HepG2 (cell line): ENCODE results near the gene B3GNT9. TPM values are rescaled to one million over a fixed set of nuclear protein-coding genes. Genes with fewer than 3 reads are reported as not detected.

Experiments used
- FOXM1 ChIP-seq: sonication (generic); formaldehyde crosslinking; IDR thresholded peaks from 2 replicates; pipeline ENCODE4 v1.5.0; 2020; ENCODE audit warnings: missing genetic modification reagents
- GABPA ChIP-seq, 2 experiments: IDR thresholded peaks; 2 replicates each; pipeline ENCODE4 v1.6.1; 2011 to 2016; ENCODE audit warnings: low read depth in 2 of 2, low read length in 1 of 2, missing biosample characterization in 1 of 2, missing genetic modification characterization in 1 of 2
- HDAC6 ChIP-seq: fragments of 200-600 bp; sonication (generic); IDR thresholded peaks from 2 replicates; pipeline ENCODE4 v1.7.0; 2017; ENCODE audit warnings: mild to moderate bottlenecking, antibody characterized with exemption, low read length, low read depth
- HOXA5 ChIP-seq: sonication (generic); formaldehyde crosslinking; IDR thresholded peaks from 2 replicates; pipeline ENCODE4 v1.4.0; 2020; ENCODE audit warnings: missing genetic modification reagents
- HOXD1 ChIP-seq: sonication (generic); formaldehyde crosslinking; IDR thresholded peaks from 2 replicates; pipeline ENCODE4 v1.5.0; 2020; ENCODE audit warnings: missing genetic modification reagents
- KLF11 ChIP-seq: IDR thresholded peaks from 2 replicates; pipeline ENCODE4 v1.6.1; 2016; ENCODE audit warnings: missing compliant biosample characterization
- MAF1 ChIP-seq: sonication (generic); formaldehyde crosslinking; IDR thresholded peaks from 2 replicates; pipeline ENCODE4 v1.5.0; 2020; ENCODE audit warnings: missing genetic modification reagents, borderline replicate concordance
- MAZ ChIP-seq, 2 experiments: sonication (generic) in 1 of 2; formaldehyde crosslinking in 1 of 2; IDR thresholded peaks; 2 replicates each; pipeline versions ENCODE4 v1.5.0 to v1.6.1; 2012 to 2020; ENCODE audit warnings: low read depth in 2 of 2, mild to moderate bottlenecking in 2 of 2, borderline replicate concordance in 1 of 2, improper control_type of control experiment in 1 of 2, low read length in 1 of 2, missing genetic modification reagents in 1 of 2, moderate library complexity in 1 of 2
- MED13 ChIP-seq: sonication (generic); formaldehyde crosslinking; IDR thresholded peaks from 2 replicates; pipeline ENCODE4 v1.5.0; 2020; ENCODE audit warnings: missing genetic modification reagents
- NCOR1 ChIP-seq: fragments of 200-600 bp; sonication (generic); IDR thresholded peaks from 2 replicates; pipeline ENCODE4 v1.7.0; 2017; ENCODE audit warnings: antibody characterized with exemption, low read length, borderline replicate concordance
- NFYC ChIP-seq: IDR thresholded peaks from 2 replicates; pipeline ENCODE4 v1.6.1; 2016; ENCODE audit warnings: missing genetic modification reagents, missing compliant biosample characterization
- NPAS2 ChIP-seq: sonication (generic); formaldehyde crosslinking; IDR thresholded peaks from 2 replicates; pipeline ENCODE4 v1.8.0; 2022; ENCODE audit warnings: mild to moderate bottlenecking, missing genetic modification reagents, borderline replicate concordance
- NR2F6 ChIP-seq, 2 experiments: IDR thresholded peaks; 2 replicates each; pipeline ENCODE4 v1.6.1; 2016; ENCODE audit warnings: antibody characterized with exemption in 1 of 2, mild to moderate bottlenecking in 1 of 2
- POGZ ChIP-seq: sonication (generic); formaldehyde crosslinking; IDR thresholded peaks from 2 replicates; pipeline ENCODE4 v1.4.0; 2020; ENCODE audit warnings: mild to moderate bottlenecking, missing genetic modification reagents
- STAG1 ChIP-seq: sonication (generic); formaldehyde crosslinking; IDR thresholded peaks from 2 replicates; pipeline ENCODE4 v1.4.0; 2020; ENCODE audit warnings: missing genetic modification reagents
- ZBTB3 ChIP-seq: sonication (generic); formaldehyde crosslinking; IDR thresholded peaks from 2 replicates; pipeline ENCODE4 v1.4.0; 2020; ENCODE audit warnings: low read depth, mild to moderate bottlenecking, moderate library complexity, missing genetic modification reagents, borderline replicate concordance
- ZKSCAN8 ChIP-seq: IDR thresholded peaks from 2 replicates; pipeline ENCODE4 v1.6.1; 2016; ENCODE audit warnings: borderline replicate concordance, missing genetic modification reagents, missing compliant biosample characterization
- ZNF343 ChIP-seq: sonication (generic); formaldehyde crosslinking; IDR thresholded peaks from 2 replicates; pipeline ENCODE4 v1.4.0; 2020; ENCODE audit warnings: mild to moderate bottlenecking, missing genetic modification reagents
- ZNF562 ChIP-seq: sonication (generic); formaldehyde crosslinking; IDR thresholded peaks from 2 replicates; pipeline ENCODE4 v1.8.0; 2022; ENCODE audit warnings: missing genetic modification reagents, borderline replicate concordance
- ZNF614 ChIP-seq: IDR thresholded peaks from 2 replicates; pipeline ENCODE4 v1.6.1; 2018; ENCODE audit warnings: missing biosample characterization, missing genetic modification reagents, inconsistent platforms, borderline replicate concordance
- polyA plus RNA-seq, 8 experiments: library from polyadenylated mRNA; depleted of rRNA in 3 of 8; stranded (reverse) in 7 of 8; unstranded in 1 of 8; fragments of >200 nt; fragmentation: Illumina TruSeq in 4 of 8; extraction: Trizol in 4 of 8; gene quantifications; 2 replicates each; pipeline versions ENCODE4 v1.2.1 to v1.2.3, GENCODE V29; 2011 to 2016; ENCODE audit warnings: low read depth in 4 of 8, missing spikeins in 1 of 8, mixed read lengths in 1 of 8; ENCODE audit not compliant: insufficient read depth in 1 of 8
- total RNA-seq, 5 experiments: library from RNA; depleted of rRNA; stranded (reverse); fragments of >200 nt; fragmentation: Illumina TruSeq; extraction: Trizol; gene quantifications; 2 replicates each; pipeline ENCODE4 v1.2.3, GENCODE V29; 2016; ENCODE audit warnings: low read depth in 1 of 5
- TF ChIP-seq, protein P1 (sequence below): fragments of 450-650 bp; IDR thresholded peaks from 2 replicates; pipeline ENCODE4 v1.6.1; 2017; ENCODE audit warnings: mild to moderate bottlenecking
- TF ChIP-seq, protein P2 (sequence below): conservative IDR thresholded peaks from 2 replicates; pipeline ENCODE4 v1.6.1; 2018; ENCODE audit warnings: missing genetic modification reagents
- TF ChIP-seq, protein P3 (sequence below): sonication (generic); formaldehyde crosslinking; conservative IDR thresholded peaks from 2 replicates; pipeline ENCODE4 v1.4.0; 2020; ENCODE audit warnings: mild to moderate bottlenecking, missing genetic modification reagents, moderate library complexity
- TF ChIP-seq, protein P4 (sequence below): sonication (generic); formaldehyde crosslinking; IDR thresholded peaks from 2 replicates; pipeline ENCODE4 v1.4.0; 2020; ENCODE audit warnings: missing genetic modification reagents

B3GNT9 gene
- total and polyA plus RNA-seq, 2 of the 13 experiments (the other 11 are each of a cell fraction or from before 2014, with no cell fraction given): 1.5 to 3.1 TPM

DNA sequence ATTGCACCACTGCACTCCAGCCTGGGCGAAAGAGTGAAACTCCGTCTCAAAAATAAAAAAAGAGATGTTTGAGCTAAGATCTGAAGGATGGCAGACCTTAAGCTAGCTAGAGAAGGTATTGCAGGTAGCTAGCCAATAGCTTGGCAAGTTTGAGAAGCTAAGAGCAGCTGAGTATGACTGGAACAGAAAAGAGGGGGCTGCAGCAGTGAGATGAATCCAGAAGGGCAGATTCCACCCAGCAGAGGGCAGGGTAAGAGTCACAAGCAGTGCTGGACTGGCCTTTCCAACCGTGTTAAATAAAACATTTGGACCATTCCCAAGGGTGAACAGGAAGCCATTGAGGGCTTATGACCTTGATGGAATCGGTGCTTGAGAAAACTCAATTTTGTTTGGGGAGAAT lies 46.7 kb downstream of the B3GNT9 start (continued):
- TF ChIP-seq HDAC6 (no peak), ZKSCAN8 (CRISPR knock-in tag) (no peak), MAF1 (CRISPR knock-in tag) (no peak), NFYC (CRISPR knock-in tag) (no peak), HOXA5 (no peak), MAZ (IDR thresholded peaks at IDR 0.05; ENCODE audit: borderline replicate concordance, low read depth, low read length) (no peak), MAZ (CRISPR knock-in tag; IDR thresholded peaks at IDR 0.05; ENCODE audit: low read depth) (no peak), KLF11 (CRISPR knock-in tag) (no peak), NR2F6 (IDR thresholded peaks at IDR 0.05) (no peak), NR2F6 (CRISPR knock-in tag; IDR thresholded peaks at IDR 0.05) (peak; percentile 24; the same call in 1 of the 2 replicates), NPAS2 (no peak), ZNF562 (no peak), ZNF614 (no peak), STAG1 (peak; percentile 74), FOXM1 (CRISPR knock-in tag) (no peak), HOXD1 (CRISPR knock-in tag) (no peak), GABPA (IDR thresholded peaks at IDR 0.05; ENCODE audit: low read depth, low read length) (no peak), GABPA (CRISPR knock-in tag; IDR thresholded peaks at IDR 0.05; ENCODE audit: low read depth) (no peak), MED13 (no peak), ZNF343 (CRISPR knock-in tag) (no peak), NCOR1 (no peak), ZBTB3 (no peak), POGZ (CRISPR knock-in tag) (peak; percentile 42; the same call in 1 of the 2 replicates)
- TF ChIP-seq, protein P1, sequence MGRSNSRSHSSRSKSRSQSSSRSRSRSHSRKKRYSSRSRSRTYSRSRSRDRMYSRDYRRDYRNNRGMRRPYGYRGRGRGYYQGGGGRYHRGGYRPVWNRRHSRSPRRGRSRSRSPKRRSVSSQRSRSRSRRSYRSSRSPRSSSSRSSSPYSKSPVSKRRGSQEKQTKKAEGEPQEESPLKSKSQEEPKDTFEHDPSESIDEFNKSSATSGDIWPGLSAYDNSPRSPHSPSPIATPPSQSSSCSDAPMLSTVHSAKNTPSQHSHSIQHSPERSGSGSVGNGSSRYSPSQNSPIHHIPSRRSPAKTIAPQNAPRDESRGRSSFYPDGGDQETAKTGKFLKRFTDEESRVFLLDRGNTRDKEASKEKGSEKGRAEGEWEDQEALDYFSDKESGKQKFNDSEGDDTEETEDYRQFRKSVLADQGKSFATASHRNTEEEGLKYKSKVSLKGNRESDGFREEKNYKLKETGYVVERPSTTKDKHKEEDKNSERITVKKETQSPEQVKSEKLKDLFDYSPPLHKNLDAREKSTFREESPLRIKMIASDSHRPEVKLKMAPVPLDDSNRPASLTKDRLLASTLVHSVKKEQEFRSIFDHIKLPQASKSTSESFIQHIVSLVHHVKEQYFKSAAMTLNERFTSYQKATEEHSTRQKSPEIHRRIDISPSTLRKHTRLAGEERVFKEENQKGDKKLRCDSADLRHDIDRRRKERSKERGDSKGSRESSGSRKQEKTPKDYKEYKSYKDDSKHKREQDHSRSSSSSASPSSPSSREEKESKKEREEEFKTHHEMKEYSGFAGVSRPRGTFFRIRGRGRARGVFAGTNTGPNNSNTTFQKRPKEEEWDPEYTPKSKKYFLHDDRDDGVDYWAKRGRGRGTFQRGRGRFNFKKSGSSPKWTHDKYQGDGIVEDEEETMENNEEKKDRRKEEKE: no peak
- TF ChIP-seq, protein P2, sequence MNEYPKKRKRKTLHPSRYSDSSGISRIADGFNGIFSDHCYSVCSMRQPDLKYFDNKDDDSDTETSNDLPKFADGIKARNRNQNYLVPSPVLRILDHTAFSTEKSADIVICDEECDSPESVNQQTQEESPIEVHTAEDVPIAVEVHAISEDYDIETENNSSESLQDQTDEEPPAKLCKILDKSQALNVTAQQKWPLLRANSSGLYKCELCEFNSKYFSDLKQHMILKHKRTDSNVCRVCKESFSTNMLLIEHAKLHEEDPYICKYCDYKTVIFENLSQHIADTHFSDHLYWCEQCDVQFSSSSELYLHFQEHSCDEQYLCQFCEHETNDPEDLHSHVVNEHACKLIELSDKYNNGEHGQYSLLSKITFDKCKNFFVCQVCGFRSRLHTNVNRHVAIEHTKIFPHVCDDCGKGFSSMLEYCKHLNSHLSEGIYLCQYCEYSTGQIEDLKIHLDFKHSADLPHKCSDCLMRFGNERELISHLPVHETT (CRISPR knock-in tag): no peak
- TF ChIP-seq, protein P3, sequence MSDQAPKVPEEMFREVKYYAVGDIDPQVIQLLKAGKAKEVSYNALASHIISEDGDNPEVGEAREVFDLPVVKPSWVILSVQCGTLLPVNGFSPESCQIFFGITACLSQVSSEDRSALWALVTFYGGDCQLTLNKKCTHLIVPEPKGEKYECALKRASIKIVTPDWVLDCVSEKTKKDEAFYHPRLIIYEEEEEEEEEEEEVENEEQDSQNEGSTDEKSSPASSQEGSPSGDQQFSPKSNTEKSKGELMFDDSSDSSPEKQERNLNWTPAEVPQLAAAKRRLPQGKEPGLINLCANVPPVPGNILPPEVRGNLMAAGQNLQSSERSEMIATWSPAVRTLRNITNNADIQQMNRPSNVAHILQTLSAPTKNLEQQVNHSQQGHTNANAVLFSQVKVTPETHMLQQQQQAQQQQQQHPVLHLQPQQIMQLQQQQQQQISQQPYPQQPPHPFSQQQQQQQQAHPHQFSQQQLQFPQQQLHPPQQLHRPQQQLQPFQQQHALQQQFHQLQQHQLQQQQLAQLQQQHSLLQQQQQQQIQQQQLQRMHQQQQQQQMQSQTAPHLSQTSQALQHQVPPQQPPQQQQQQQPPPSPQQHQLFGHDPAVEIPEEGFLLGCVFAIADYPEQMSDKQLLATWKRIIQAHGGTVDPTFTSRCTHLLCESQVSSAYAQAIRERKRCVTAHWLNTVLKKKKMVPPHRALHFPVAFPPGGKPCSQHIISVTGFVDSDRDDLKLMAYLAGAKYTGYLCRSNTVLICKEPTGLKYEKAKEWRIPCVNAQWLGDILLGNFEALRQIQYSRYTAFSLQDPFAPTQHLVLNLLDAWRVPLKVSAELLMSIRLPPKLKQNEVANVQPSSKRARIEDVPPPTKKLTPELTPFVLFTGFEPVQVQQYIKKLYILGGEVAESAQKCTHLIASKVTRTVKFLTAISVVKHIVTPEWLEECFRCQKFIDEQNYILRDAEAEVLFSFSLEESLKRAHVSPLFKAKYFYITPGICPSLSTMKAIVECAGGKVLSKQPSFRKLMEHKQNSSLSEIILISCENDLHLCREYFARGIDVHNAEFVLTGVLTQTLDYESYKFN (CRISPR knock-in tag): no peak; the same call in 1 of the 2 replicates
- TF ChIP-seq, protein P4, sequence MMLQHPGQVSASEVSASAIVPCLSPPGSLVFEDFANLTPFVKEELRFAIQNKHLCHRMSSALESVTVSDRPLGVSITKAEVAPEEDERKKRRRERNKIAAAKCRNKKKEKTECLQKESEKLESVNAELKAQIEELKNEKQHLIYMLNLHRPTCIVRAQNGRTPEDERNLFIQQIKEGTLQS (CRISPR knock-in tag): no peak
